Common myeloid progenitor, CD34-positive (primary cell): ENCODE measurements around the gene MLLT1.

Experiments
- CTCF ChIA-PET: fragments of 350-600 bp; sonication (Branson Sonifier 250); formaldehyde crosslinking; loops from one replicate; lab custom pipeline; 2021; ENCODE audit warnings: antibody characterized with exemption; lab: Charles Lee
- POLR2A ChIA-PET: fragments of 350-600 bp; sonication (Branson Sonifier 250); formaldehyde crosslinking; loops from one replicate; lab custom pipeline; 2021; ENCODE audit warnings: antibody characterized with exemption; lab: Charles Lee
- DNase-seq, 3 donors: peaks; one replicate each; pipeline versions ENCODE4 v3.0.0 to v3.0.0-alpha.2; 2013
- H3K27ac ChIP-seq, 2 experiments: 1 replicate in 1 of 2; 2 replicates in 1 of 2; pipeline ENCODE4 v1.7.0; 2013; ENCODE audit warnings: inconsistent platforms in 2 of 2, low read length in 2 of 2, mild to moderate bottlenecking in 2 of 2, low read depth in 1 of 2, moderate library complexity in 1 of 2; ENCODE audit not compliant: severe bottlenecking in 2 of 2, insufficient read depth in 1 of 2, poor library complexity in 1 of 2
- H3K27me3 ChIP-seq, 5 experiments: replicated peaks in 2 of 5; 1 replicate in 3 of 5; 2 replicates in 2 of 5; pipeline versions ENCODE4 v1.6.1 to v1.7.0; 2013; ENCODE audit warnings: low read length in 4 of 5, mild to moderate bottlenecking in 2 of 5, moderate library complexity in 2 of 5, inconsistent platforms in 1 of 5; ENCODE audit not compliant: insufficient read depth in 5 of 5, control insufficient read depth in 4 of 5
- H3K36me3 ChIP-seq, 4 experiments: 1 replicate in 2 of 4; 2 replicates in 2 of 4; pipeline versions ENCODE4 v1.6.1 to v1.7.0; 2013; ENCODE audit warnings: low read length in 3 of 4, control low read depth in 1 of 4, mild to moderate bottlenecking in 1 of 4; ENCODE audit not compliant: control insufficient read depth in 4 of 4, insufficient read depth in 4 of 4
- H3K4me1 ChIP-seq, 4 experiments: 1 replicate in 3 of 4; 2 replicates in 1 of 4; pipeline versions ENCODE4 v1.6.1 to v1.7.1; 2013; ENCODE audit warnings: low read length in 3 of 4, mild to moderate bottlenecking in 3 of 4, control low read depth in 1 of 4, inconsistent platforms in 1 of 4, moderate library complexity in 1 of 4; ENCODE audit not compliant: control insufficient read depth in 4 of 4, insufficient read depth in 4 of 4; ENCODE audit errors: control extremely low read depth in 1 of 4
- H3K4me3 ChIP-seq, 7 experiments: 1 replicate in 4 of 7; 2 replicates in 3 of 7; pipeline versions ENCODE4 v1.5.1 to v1.7.0; 2013; ENCODE audit warnings: mild to moderate bottlenecking in 7 of 7, low read length in 6 of 7, moderate library complexity in 6 of 7, inconsistent platforms in 2 of 7, low read depth in 2 of 7, control low read depth in 1 of 7; ENCODE audit not compliant: insufficient read depth in 4 of 7, control insufficient read depth in 1 of 7; ENCODE audit errors: extremely low read depth in 1 of 7
- H3K9me3 ChIP-seq, 5 experiments: 1 replicate in 4 of 5; 2 replicates in 1 of 5; pipeline versions ENCODE4 v1.6.1 to v1.7.1; 2013; ENCODE audit warnings: low read length in 4 of 5, mild to moderate bottlenecking in 2 of 5, inconsistent platforms in 1 of 5, low read depth in 1 of 5, moderate library complexity in 1 of 5; ENCODE audit not compliant: control insufficient read depth in 4 of 5, insufficient read depth in 2 of 5; ENCODE audit errors: control extremely low read depth in 1 of 5
- WGBS: methylation state at CpG from one replicate; pipeline ENCODE4 v1.1.5; 2013; ENCODE audit not compliant: insufficient coverage; 5-methylcytosine and 5-hydroxymethylcytosine counted together

Gene MLLT1

DNA sequence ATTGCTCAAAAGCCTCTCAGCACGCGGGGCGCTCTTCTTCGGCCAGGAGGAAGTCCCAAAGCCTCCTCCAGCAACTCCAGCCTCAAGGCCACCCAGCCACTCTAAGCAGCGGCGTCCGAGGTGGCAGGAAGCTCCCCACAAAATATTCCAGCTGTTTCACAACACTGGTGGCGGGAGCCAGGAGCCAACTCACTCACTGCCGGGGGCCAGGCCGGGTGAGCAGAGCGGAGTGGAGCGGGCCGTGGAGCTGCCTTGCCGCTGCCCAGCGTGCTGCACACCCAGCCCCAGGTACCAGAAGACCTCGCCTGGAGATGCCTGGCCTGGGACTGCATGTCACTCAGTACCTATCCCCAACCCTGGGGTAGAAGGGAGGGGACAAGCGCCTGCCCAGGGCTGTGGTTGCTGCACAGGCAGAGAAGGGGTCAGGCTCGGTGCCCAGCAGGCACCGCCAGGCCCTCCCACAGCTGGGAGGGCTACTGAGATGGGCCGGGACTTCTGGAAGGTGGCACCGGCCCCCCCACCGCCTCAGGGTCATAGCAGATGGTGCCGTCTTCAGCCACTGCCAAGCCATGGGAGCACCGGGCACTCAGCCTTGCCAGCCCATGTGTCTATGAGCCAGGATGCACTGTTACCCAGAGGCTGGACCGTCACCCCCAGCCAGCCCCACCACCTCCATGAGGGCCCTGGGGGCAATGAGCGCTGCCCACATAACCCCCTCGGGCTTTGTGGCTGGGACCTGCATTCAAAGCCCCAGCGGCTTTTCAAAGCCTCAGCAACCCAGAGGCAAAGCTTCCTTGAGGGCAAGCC lies 59.2 kb downstream of the MLLT1 start:
- DNase-seq = no peak
- no peaks in the 10 kb centered on the region for H3K27me3 ChIP-seq
- peaks cover 0 to 5% (median 0%) of the 10 kb centered on the region in 4 experiments for H3K4me1 ChIP-seq
- H3K4me3 ChIP-seq = no peak overlapping the region
- H3K9me3 ChIP-seq = no peaks in the 10 kb centered on the region
- POLR2A ChIA-PET = no interaction called here
- H3K27ac ChIP-seq = no peak overlapping the region
- peaks cover 3 to 76% (median 32%) of the 10 kb centered on the region in 4 experiments for H3K36me3 ChIP-seq
- CTCF ChIA-PET = interaction anchor here (1.2 to 2.0 kb wide), 3 partner anchors 12 to 79 kb away, joined by 4 to 11 read pairs (median 4); no protein-coding TSS in a partner anchor
- 94% methylated on average over 23 of the region's 28 CpGs for WGBS

DNA sequence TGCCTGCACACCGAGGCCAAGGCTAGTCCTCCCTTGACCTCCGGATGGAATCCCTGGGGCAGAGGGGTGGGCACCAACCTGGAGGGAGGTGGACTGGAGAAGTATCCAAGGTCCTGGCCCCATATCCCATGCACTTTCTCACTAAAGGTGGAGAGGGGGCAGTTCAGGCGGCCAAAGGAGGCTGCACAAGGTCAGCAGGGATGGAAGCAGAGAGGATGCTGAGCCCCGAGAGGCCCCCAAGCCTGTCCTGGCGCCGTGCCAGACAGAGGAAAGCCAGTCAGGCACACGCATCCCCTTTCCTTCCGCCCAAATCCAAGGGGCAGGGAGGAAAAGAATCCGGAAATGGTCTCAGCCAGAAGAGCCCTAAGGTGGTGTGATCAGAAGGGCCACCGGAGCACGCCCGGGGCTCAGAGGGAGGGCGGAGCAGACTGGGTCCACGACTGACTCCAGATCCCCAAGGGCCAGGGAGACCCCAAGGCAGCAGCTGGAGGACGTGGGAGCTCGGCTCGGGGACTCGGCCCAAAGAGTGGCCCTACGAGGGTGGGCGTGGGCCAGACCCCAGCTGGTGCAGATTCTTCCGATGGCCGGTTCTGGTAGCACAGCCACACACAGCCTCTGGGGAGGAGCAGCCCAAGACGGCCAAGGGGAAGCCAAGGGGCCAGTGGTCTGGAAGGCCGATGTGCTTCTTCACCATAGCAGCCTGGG lies 60.0 kb downstream of the MLLT1 start:
- peaks cover 3 to 76% (median 33%) of the 10 kb centered on the region in 4 experiments for H3K36me3 ChIP-seq
- no peak overlapping the region for H3K27ac ChIP-seq
- no peaks in the 10 kb centered on the region for H3K27me3 ChIP-seq
- no peak for DNase-seq
- peaks cover 0 to 5% (median 0%) of the 10 kb centered on the region in 4 experiments for H3K4me1 ChIP-seq
- WGBS = 90% methylated on average over 17 of the region's 24 CpGs
- POLR2A ChIA-PET = no interaction called here
- H3K9me3 ChIP-seq = no peaks in the 10 kb centered on the region
- no peak overlapping the region for H3K4me3 ChIP-seq
- CTCF ChIA-PET = interaction anchor here (1.1 to 3.5 kb wide), 8 partner anchors 16 to 172 kb away, joined by 3 to 32 read pairs (median 12); no protein-coding TSS in a partner anchor

DNA sequence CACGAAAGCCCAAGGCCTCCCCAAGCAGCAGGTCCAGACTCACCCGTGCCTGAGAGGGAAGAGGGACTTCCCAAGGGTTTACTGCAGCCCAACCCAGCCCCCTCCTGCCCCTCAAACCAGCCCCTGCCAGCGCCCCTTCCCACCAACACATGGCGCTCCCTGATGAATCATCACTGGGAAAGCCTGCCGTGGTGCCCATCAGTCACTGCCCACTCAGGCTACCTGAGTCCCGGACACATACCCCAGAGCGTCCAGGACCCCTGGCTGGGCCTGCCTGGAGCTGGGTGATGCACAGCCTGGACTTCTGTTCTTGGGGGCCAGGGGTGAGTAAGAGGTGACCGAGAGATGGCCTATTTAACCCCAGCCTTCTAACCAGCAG lies 60.6 kb downstream of the MLLT1 start:
- WGBS = 77% methylated on average over 4 of the region's 8 CpGs
- Histone ChIP-seq H3K27ac (no peak overlapping the region), H3K4me1 (peaks cover 0 to 5% (median 0%) of the 10 kb centered on the region in 4 experiments), H3K9me3 (no peaks in the 10 kb centered on the region), H3K27me3 (no peaks in the 10 kb centered on the region), H3K36me3 (peaks cover 3 to 78% (median 33%) of the 10 kb centered on the region in 4 experiments), H3K4me3 (no peak overlapping the region)
- CTCF ChIA-PET = interaction anchor here (0.8 to 3.5 kb wide), 24 partner anchors 11 to 171 kb away, joined by 3 to 32 read pairs (median 5); no protein-coding TSS in a partner anchor
- DNase-seq = peak in 1 of 3 donors; percentile 9
- POLR2A ChIA-PET = interaction anchor here (0.8 to 1.0 kb wide), 2 partner anchors 19 to 81 kb away, joined by 3 to 4 read pairs; no protein-coding TSS in a partner anchor

DNA sequence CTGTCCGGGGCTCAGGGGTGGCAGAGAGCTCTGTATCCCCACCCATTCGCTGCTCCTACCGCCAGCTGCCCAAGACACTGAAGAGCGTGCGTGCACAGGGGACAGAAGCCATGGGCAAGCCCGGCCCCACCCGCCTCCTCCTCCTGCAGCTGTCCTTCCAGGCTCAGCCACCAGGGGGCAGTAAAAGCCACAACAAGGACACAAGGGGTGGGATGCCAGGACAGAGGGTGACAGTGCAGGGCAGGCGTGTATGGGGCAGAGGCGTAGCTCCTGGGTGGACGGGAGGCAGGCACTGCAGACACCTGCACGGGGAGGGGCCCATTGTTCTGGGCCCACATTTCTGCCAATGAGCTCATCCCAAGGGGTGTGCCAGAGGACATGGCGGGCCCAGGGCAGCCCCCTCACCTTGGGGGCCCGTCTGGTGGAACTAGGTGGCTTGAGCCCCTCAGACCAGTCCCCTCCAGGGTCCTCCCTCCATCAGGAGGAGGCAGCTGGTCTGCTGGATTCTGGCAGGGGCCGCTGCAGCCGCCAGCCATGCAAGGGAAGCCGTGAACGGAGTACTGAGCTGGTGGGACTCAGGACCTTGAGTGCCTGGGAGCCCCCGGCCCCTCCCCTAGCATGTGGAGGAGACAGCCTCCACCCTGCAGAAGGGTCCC lies 61.2 kb downstream of the MLLT1 start:
- Histone ChIP-seq H3K27ac (no peak overlapping the region), H3K27me3 (no peaks in the 10 kb centered on the region)

DNA sequence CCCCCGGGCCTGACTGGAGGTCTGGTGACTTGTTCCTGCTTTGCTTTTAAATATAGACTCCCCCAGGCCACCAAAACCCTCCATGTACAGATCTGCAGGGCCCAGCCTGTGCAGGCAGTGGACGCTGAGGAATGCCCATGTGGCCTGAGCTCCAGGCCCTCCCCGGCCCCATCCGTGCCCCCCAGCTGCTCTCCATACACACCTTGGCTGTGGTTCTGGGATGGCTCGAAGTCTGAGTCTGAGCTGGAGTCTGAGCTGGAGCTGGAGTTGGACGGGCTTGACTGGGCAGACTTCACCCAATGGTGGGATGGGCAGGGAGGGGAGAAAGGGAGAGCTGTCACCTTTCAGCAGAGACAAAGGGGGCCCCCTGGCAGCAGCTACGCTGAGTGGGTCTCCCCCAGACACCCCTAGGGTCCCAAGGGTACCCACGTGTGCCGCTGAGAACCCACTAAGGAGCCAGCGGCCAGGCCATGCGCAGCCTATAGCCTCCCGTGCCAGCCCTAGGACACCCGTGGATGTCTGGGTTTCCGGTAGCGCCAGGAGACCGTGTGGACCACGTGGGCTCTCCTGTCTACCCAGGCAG lies 61.9 kb downstream of the MLLT1 start:
- WGBS = 92% methylated on average over 12 of the region's 17 CpGs
- H3K4me3 ChIP-seq = no peak overlapping the region
- peaks cover 3 to 74% (median 35%) of the 10 kb centered on the region in 4 experiments for H3K36me3 ChIP-seq

More for the DNA sequence above, 61.2 kb downstream of the MLLT1 start:
- 47% methylated on average over 14 of the region's 18 CpGs for WGBS
- Histone ChIP-seq H3K9me3 (no peaks in the 10 kb centered on the region), H3K36me3 (peaks cover 3 to 75% (median 32%) of the 10 kb centered on the region in 4 experiments), H3K4me1 (peaks cover 0 to 5% (median 0%) of the 10 kb centered on the region in 4 experiments), H3K4me3 (no peak overlapping the region)
- CTCF ChIA-PET = interaction anchor here (0.8 to 3.5 kb wide), 33 partner anchors 8 to 199 kb away, joined by 3 to 32 read pairs (median 4); no protein-coding TSS in a partner anchor
- peak; percentile 80 to 92 (median 87) for DNase-seq
- POLR2A ChIA-PET = interaction anchor here (0.8 to 1.0 kb wide), 2 partner anchors 20 to 81 kb away, joined by 3 to 4 read pairs; no protein-coding TSS in a partner anchor

More for the DNA sequence above, 61.9 kb downstream of the MLLT1 start:
- ChIA-PET POLR2A (interaction anchor here (1.0 kb wide), 1 partner anchor 20 kb away, joined by 4 read pairs; no protein-coding TSS in a partner anchor), CTCF (interaction anchor here (0.6 to 3.5 kb wide), 29 partner anchors 9 to 557 kb away, joined by 3 to 32 read pairs (median 4); no protein-coding TSS in a partner anchor)
- no peak for DNase-seq
- Histone ChIP-seq H3K9me3 (no peaks in the 10 kb centered on the region), H3K27ac (no peak overlapping the region), H3K4me1 (peaks cover 0 to 5% (median 0%) of the 10 kb centered on the region in 4 experiments), H3K27me3 (no peaks in the 10 kb centered on the region)
